ENCODE measurements around the gene PAK5.

The PAK5 gene

DNA sequence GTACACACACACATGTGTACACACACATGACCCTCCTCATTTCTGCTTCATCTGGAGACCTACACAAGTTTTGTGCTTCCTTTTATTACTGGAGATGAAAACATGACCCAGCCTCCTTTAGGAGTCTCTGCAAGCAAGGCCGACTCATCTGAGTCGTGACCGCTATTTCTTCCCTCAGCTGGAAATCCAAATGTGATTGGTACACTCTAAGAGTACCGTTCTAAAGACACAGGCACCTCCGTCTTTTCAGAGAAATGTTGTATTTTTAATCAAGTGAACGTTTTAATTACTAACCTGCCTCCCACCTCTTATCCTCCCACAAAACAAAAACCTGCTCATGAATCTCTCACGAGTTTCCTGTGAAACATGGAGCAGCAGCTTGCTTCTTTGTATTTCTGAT is 261.5 kb downstream of the PAK5 start:
- no peak for TF ChIP-seq GATA3 (IDR thresholded peaks at IDR 0.05; ENCODE audit: low read depth, low read length)
- no peak for TF ChIP-seq GATA2 (IDR thresholded peaks at IDR 0.05; ENCODE audit: low read depth, low read length)

DNA sequence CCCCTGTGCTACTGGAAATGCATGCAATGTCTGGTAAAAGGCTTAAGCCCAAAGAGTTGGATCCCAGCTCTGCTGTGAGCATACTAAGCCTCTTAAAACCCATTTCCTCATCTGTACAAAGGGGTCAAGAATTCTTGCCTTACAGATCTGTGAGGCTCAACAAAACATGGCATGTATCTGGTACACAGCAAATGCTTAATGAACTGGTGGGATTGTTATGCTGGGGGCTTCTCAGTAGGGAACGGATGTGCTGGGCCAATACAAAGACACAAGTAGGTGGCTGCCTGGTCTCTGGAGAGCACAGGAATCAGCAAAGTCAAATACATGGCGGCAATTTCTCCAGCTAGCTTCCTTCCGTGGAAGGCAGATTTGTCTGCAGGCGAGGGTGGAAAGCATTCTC is 262.2 kb downstream of the PAK5 start:
- TF ChIP-seq GATA3 (IDR thresholded peaks at IDR 0.05; ENCODE audit: low read depth, low read length) (no peak), GATA2 (IDR thresholded peaks at IDR 0.05; ENCODE audit: low read depth, low read length) (no peak)

GRCh38 chr20:9575836-9576235 is 263.0 kb downstream of the PAK5 start:
- TF ChIP-seq GATA2 (IDR thresholded peaks at IDR 0.05; ENCODE audit: low read depth, low read length) (no peak), GATA3 (IDR thresholded peaks at IDR 0.05; ENCODE audit: low read depth, low read length) (no peak)

GRCh38 chr20:9574776-9575175 is 264.1 kb downstream of the PAK5 start:
- TF ChIP-seq GATA3 (IDR thresholded peaks at IDR 0.05; ENCODE audit: low read depth, low read length): no peak
- TF ChIP-seq GATA2 (IDR thresholded peaks at IDR 0.05; ENCODE audit: low read depth, low read length): no peak

DNA sequence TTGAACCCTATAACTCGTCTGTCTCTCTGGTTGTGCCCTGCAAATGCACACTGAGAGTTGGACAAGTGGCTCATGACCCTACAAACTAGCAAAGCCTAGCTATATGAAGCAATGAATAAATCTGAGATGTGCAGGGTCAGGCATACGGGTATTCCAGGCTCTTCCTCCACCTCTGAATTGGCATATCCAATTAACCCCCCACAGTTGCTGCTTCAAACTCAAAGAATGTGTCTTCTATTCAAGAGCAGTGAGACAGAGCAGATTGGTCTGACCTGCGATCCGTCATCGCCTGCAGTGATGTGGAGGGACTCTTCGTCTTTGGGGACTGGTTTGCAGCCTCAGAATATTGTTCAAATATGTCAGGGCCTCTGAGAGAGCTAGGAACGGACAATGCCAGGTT is 264.7 kb downstream of the PAK5 start:
- TF ChIP-seq GATA2 (IDR thresholded peaks at IDR 0.05; ENCODE audit: low read depth, low read length) (no peak), GATA3 (IDR thresholded peaks at IDR 0.05; ENCODE audit: low read depth, low read length) (no peak)

GRCh38 chr20:9573335-9574151 is 265.3 kb downstream of the PAK5 start:
- TF ChIP-seq GATA3 (IDR thresholded peaks at IDR 0.05; ENCODE audit: low read depth, low read length): no peak
- no peak for TF ChIP-seq GATA2 (IDR thresholded peaks at IDR 0.05; ENCODE audit: low read depth, low read length)

GRCh38 chr20:9572670-9573069 is 266.2 kb downstream of the PAK5 start:
- TF ChIP-seq GATA3 (IDR thresholded peaks at IDR 0.05; ENCODE audit: low read depth, low read length) (no peak), GATA2 (IDR thresholded peaks at IDR 0.05; ENCODE audit: low read depth, low read length) (no peak; the same call in 1 of the 2 replicates)

- TF ChIP-seq GATA2 (IDR thresholded peaks at IDR 0.05; ENCODE audit: low read depth, low read length): peak; percentile 81
- no peak for TF ChIP-seq GATA3 (IDR thresholded peaks at IDR 0.05; ENCODE audit: low read depth, low read length)
Observed at GRCh38 chr20:9571783-9572182, 267.1 kb downstream of the PAK5 start.

- TF ChIP-seq GATA3 (IDR thresholded peaks at IDR 0.05; ENCODE audit: low read depth, low read length) (peak; percentile 86), GATA2 (IDR thresholded peaks at IDR 0.05; ENCODE audit: low read depth, low read length) (peak; percentile 95)
Observed at GRCh38 chr20:9570612-9571011, 268.3 kb downstream of the PAK5 start.

- TF ChIP-seq GATA3 (IDR thresholded peaks at IDR 0.05; ENCODE audit: low read depth, low read length) (no peak), GATA2 (IDR thresholded peaks at IDR 0.05; ENCODE audit: low read depth, low read length) (no peak; the same call in 1 of the 2 replicates)
Observed at GRCh38 chr20:9566977-9567376, 271.9 kb downstream of the PAK5 start.

DNA sequence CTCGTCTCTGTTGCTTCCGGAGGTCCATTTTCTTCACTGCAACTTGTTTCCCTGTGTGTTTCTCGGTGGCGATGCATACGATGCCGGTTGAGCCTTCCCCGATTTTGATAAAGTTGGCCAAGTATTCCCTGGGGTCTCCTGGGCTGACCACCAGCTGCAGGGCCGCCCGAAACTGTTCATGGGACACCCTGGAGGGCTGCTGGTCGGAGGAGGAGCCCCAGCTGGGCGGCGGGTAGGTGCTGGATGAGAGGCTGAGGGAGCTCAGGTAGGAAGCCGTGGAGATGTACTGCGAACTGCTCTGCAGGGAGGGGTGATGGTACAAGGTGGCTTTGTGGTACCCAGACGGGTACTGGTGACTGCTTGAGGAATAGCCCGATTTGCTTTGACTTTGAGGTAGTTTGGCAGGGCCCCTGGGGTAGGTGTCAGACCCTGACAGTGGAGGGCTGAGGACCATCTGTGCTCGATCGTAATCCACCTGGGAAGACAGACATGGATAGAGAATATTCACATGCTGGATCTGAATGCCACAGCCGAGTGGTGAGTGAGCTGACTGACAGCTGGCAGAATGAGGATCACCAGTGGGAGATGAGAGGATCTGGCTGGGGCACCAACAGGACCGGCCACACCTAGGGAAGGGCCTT is 272.8 kb downstream of the PAK5 start:
- no peak for TF ChIP-seq GATA3 (IDR thresholded peaks at IDR 0.05; ENCODE audit: low read depth, low read length)

GRCh38 chr20:9557411-9557810 is 281.5 kb downstream of the PAK5 start:
- no peak for TF ChIP-seq GATA2 (IDR thresholded peaks at IDR 0.05; ENCODE audit: low read depth, low read length)
- no peak for TF ChIP-seq GATA3 (IDR thresholded peaks at IDR 0.05; ENCODE audit: low read depth, low read length)

DNA sequence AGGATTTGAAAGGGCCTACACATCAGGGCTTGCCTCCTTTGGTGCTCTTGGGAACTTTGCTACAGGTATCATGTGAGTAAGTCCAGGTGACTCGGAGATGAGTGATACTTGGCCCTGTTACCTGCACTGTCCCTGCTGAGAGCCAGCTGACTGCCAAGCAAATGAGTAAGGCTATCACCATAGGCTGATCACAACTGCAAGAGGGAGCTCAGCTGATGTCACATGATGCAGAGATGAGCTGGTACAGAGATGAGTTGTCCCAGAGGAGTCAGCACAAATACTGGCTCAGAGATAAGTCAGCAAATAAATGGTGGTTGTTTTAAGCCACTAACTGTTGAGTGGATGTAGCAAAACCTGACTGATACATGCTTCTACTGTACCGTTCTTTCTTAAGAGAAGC is 283.1 kb downstream of the PAK5 start:
- TF ChIP-seq GATA3 (IDR thresholded peaks at IDR 0.05; ENCODE audit: low read depth, low read length): no peak
- TF ChIP-seq GATA2 (IDR thresholded peaks at IDR 0.05; ENCODE audit: low read depth, low read length): no peak

- no peak for TF ChIP-seq GATA2 (IDR thresholded peaks at IDR 0.05; ENCODE audit: low read depth, low read length)
- no peak for TF ChIP-seq GATA3 (IDR thresholded peaks at IDR 0.05; ENCODE audit: low read depth, low read length)
Observed at GRCh38 chr20:9551808-9552550, 286.9 kb downstream of the PAK5 start.

Measured in SH-SY5Y (cell line).